Left lobe of liver (tissue), 2 donors: ENCODE results near the gene COQ2. TPM values are rescaled to one million over a fixed set of nuclear protein-coding genes. Genes with fewer than 3 reads are reported as not detected.

Experiments used
- ATAC-seq: fragments of 200-7000 bp; cut with Tn5 transposase; one replicate; pipeline ENCODE4 v1.9.1; 2020; ENCODE audit warnings: mild to moderate bottlenecking, moderate library complexity
- DNase-seq: peaks from one replicate; pipeline ENCODE4 v3.0.0-alpha.2; 2020; ENCODE audit warnings: low spot score
- total RNA-seq: library from RNA; stranded (reverse); gene quantifications from one replicate; pipeline ENCODE4 v1.2.1, GENCODE V29; 2021
- donor health status: DM: no; HTN: no; CAD: no; lungs with moderate emphysema.
- donor health status: DM: no; HTN: yes; CAD: no.

Gene COQ2
- total RNA-seq, 1 donor from 2014 or later = 10.3 TPM

- DNase-seq (no peak), ATAC-seq (peak; percentile 26)
These were observed 65.0 kb downstream of the COQ2 start for GRCh38 chr4:83219344-83220331.

GRCh38 chr4:83217721-83218522 lies 66.7 kb downstream of the COQ2 start:
- peak; percentile 69 for ATAC-seq
- DNase-seq = no peak

- ATAC-seq (no peak), DNase-seq (no peak)
These were observed 67.5 kb downstream of the COQ2 start for GRCh38 chr4:83216959-83217683.

- no peak for DNase-seq
- ATAC-seq = no peak
These were observed 70.5 kb downstream of the COQ2 start for GRCh38 chr4:83214079-83214478.

Other genes with a start within 250 kb of the COQ2 start
- 10.6 TPM for gene COPS4, start 249.6 kb downstream of the COQ2 start, total RNA-seq
- gene PLAC8, start 170.1 kb downstream of the COQ2 start, total RNA-seq = 6.8 TPM
- 0.75 TPM for gene HPSE, start 50.0 kb upstream of the COQ2 start, total RNA-seq
- 6.7 TPM for gene HELQ, start 171.0 kb upstream of the COQ2 start, total RNA-seq
- 26.8 TPM for gene MRPS18C, start 171.3 kb upstream of the COQ2 start, total RNA-seq
- gene ABRAXAS1, start 200.3 kb upstream of the COQ2 start, total RNA-seq = 1.8 TPM